Osteocyte (in vitro differentiated cells): ENCODE data around the gene RHBDD2. TPM values are rescaled to one million over a fixed set of nuclear protein-coding genes. Genes with fewer than 3 reads are reported as not detected.
"Not testable (repeated sequence)": the region's sequence is repeated elsewhere in the genome, so short reads cannot be mapped to it uniquely, and the experiment has no call there.

Experiments used
- DNase-seq: peaks from one replicate; pipeline ENCODE4 v3.0.0; 2021; ENCODE audit warnings: mixed read lengths; ENCODE audit not compliant: unreplicated experiment; ENCODE audit errors: extremely low spot score
- H3K27ac Mint-ChIP-seq: one replicate; pipeline ENCODE4 v1.8.0; 2021; ENCODE audit warnings: mild to moderate bottlenecking, mixed read lengths; ENCODE audit not compliant: unreplicated experiment
- H3K27me3 Mint-ChIP-seq: one replicate; pipeline ENCODE4 v1.8.0; 2021; ENCODE audit warnings: mixed read lengths; ENCODE audit not compliant: unreplicated experiment
- H3K36me3 Mint-ChIP-seq: one replicate; pipeline ENCODE4 v1.8.0; 2021; ENCODE audit warnings: mixed read lengths; ENCODE audit not compliant: unreplicated experiment
- H3K4me1 Mint-ChIP-seq: one replicate; pipeline ENCODE4 v1.8.0; 2021; ENCODE audit warnings: mixed read lengths; ENCODE audit not compliant: unreplicated experiment
- H3K4me3 Mint-ChIP-seq: one replicate; pipeline ENCODE4 v1.8.0; 2021; ENCODE audit warnings: mild to moderate bottlenecking, moderate library complexity, mixed read lengths; ENCODE audit not compliant: unreplicated experiment
- H3K9me3 Mint-ChIP-seq: one replicate; pipeline ENCODE4 v1.8.0; 2021; ENCODE audit warnings: mixed read lengths; ENCODE audit not compliant: unreplicated experiment
- total RNA-seq: library from RNA; stranded (reverse); gene quantifications from 2 replicates; pipeline ENCODE4 v1.2.1, GENCODE V29; 2021
- TF ChIP-seq, protein P1 (sequence below): fragments of 200-600 bp; sonication (generic); IDR thresholded peaks from 2 replicates; pipeline ENCODE4 v1.5.0; 2021; ENCODE audit warnings: antibody characterized with exemption, mild to moderate bottlenecking, moderate library complexity

The RHBDD2 gene
- total RNA-seq, 1 donor from 2014 or later = 44.8 TPM

DNA sequence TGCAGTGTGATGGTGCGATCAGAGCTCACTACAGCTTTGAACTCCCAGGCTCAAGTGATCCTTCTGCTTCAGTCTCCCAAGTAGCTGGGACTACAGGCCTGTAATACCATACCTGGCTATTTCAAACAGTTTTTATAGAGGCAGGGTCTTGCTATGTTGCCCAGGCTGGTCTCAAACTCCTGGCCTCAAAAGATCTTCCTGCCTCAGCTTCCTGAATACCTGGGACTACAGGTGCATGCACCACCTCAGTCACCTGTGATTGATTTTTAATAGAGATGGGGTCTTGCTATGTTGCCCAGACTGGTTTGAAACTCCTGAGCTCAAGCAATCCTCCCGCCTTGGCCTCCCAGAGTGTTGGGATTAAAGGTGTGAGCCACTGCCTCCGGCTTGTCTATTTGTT is 38.8 kb upstream of the RHBDD2 start:
- TF ChIP-seq, protein P1, sequence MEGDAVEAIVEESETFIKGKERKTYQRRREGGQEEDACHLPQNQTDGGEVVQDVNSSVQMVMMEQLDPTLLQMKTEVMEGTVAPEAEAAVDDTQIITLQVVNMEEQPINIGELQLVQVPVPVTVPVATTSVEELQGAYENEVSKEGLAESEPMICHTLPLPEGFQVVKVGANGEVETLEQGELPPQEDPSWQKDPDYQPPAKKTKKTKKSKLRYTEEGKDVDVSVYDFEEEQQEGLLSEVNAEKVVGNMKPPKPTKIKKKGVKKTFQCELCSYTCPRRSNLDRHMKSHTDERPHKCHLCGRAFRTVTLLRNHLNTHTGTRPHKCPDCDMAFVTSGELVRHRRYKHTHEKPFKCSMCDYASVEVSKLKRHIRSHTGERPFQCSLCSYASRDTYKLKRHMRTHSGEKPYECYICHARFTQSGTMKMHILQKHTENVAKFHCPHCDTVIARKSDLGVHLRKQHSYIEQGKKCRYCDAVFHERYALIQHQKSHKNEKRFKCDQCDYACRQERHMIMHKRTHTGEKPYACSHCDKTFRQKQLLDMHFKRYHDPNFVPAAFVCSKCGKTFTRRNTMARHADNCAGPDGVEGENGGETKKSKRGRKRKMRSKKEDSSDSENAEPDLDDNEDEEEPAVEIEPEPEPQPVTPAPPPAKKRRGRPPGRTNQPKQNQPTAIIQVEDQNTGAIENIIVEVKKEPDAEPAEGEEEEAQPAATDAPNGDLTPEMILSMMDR = no peak
- peaks cover 11% of the 10 kb centered on the region for H3K4me1 Mint-ChIP-seq

DNA sequence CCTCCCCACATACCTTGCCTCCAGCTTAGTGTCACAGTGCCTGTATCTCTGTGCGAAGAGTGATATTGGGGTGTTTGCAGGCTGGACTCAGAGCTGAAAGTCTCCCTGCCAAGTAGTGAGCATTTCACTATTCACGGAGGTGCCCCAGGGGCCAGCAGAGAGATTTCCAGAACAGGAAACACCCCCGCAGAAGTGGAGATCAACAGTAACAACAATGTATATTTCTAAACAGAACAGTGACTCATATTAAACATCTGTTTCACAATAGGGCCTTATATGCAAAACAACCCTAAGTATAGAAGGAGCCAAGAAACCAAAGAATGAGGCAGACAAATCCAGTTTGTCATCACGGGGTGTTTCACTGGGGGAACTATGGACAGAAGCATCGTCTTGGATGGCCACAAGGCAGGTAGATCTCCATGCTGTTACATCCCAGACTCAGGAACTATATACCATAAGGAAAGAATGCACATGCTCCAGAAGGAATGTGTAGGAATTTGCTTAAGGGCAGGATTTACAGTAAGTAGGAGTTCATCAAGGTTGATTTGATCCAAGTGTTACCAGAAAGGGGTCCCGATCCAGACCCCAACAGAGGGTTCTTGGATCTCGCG is 35.9 kb upstream of the RHBDD2 start:
- H3K36me3 Mint-ChIP-seq = no peaks in the 10 kb centered on the region
- TF ChIP-seq, protein P1 = no peak
- H3K4me3 Mint-ChIP-seq = no peak overlapping the region
- peaks cover 11% of the 10 kb centered on the region for H3K4me1 Mint-ChIP-seq
- H3K9me3 Mint-ChIP-seq = no peaks in the 10 kb centered on the region
- peaks cover 8% of the 10 kb centered on the region for H3K27me3 Mint-ChIP-seq
- H3K27ac Mint-ChIP-seq = peak overlapping the region; percentile 56
- DNase-seq = no peak

More for the DNA sequence above, 38.8 kb upstream of the RHBDD2 start:
- H3K36me3 Mint-ChIP-seq = no peaks in the 10 kb centered on the region
- no peaks in the 10 kb centered on the region for H3K9me3 Mint-ChIP-seq
- H3K27me3 Mint-ChIP-seq = peaks cover 9% of the 10 kb centered on the region
- H3K27ac Mint-ChIP-seq = no peak overlapping the region
- no peak for DNase-seq
- no peak overlapping the region for H3K4me3 Mint-ChIP-seq

DNA sequence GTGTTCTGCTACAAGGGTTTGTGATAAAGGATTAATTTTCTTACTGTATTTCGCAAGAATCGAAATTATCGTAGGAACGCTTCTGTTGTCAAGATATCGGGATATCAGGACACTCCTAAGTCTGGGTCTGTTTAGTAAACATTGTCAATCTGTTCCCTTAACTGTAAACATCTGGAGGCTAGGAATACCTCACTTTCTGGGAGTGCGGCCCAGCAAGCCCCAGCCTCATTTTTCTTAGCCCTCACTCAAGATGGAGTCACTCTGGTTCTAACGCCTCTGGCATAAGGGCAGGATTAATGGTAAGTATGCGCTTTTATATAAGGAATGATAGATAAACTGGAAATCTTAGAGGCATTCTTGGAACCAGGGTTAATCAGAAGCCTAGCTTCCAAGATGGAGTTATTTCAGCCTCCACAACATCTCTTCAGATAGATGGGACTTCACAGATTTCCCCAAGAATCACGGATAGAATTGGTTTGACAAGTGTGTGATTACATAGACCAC is 35.2 kb upstream of the RHBDD2 start:
- Mint-ChIP-seq H3K9me3 (no peaks in the 10 kb centered on the region), H3K27ac (no peak overlapping the region), H3K4me1 (peaks cover 11% of the 10 kb centered on the region), H3K36me3 (no peaks in the 10 kb centered on the region), H3K4me3 (no peak overlapping the region), H3K27me3 (peaks cover 4% of the 10 kb centered on the region)
- no peak for DNase-seq
- TF ChIP-seq, protein P1 = no peak

DNA sequence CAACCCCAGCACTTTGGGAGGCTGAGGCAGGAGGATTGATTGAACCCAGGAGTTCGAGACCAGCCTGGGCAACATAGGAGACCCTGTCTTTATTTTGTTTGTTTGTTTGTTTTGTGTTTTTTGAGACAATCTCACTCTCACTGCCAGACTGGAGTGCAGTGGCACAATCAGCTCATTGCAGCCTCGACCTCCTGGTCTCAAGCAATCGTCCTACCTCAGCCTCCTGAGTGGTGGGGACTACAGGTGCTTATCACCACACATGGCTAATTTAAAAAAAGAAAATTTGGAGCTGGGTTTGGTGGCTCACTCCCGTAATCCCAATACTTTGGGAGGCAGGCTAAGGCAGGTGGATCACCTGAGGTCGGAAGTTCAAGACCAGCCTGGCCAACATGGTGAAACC is 34.7 kb upstream of the RHBDD2 start:
- Mint-ChIP-seq H3K9me3 (no peaks in the 10 kb centered on the region), H3K27me3 (peaks cover 4% of the 10 kb centered on the region), H3K27ac (no peak overlapping the region), H3K4me1 (peaks cover 11% of the 10 kb centered on the region), H3K4me3 (no peak overlapping the region), H3K36me3 (no peaks in the 10 kb centered on the region)
- TF ChIP-seq, protein P1 = no peak
- DNase-seq = no peak

DNA sequence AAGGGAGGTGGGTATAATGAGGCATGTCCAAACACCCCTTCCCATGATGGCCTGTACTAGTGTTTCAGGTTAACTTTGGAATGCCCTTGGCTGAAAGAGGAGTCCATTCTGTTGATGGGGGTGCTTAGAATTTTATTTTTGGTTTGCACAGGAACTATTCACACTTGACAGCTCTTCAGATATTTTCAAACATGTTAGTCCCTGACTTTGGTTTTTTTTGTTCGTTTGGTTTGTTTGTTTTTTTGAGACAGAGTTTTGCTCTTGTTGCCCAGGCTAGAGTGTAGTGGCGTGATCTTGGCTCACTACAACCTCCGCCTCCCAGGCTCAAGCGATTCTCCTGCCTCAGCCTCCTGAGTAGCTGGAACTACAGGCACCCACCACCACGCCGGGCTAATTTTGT is 33.7 kb upstream of the RHBDD2 start:
- not testable (repeated sequence) for H3K27me3 Mint-ChIP-seq, H3K9me3 Mint-ChIP-seq

More for the DNA sequence above, 33.7 kb upstream of the RHBDD2 start:
- not testable (repeated sequence) for H3K36me3 Mint-ChIP-seq, H3K4me3 Mint-ChIP-seq, H3K27ac Mint-ChIP-seq, DNase-seq
- H3K4me1 Mint-ChIP-seq = peaks cover 11% of the 10 kb centered on the region
